Right atrium auricular region (tissue), 2 donors: ENCODE results near the gene SNN. TPM values are rescaled to one million over a fixed set of nuclear protein-coding genes. Genes with fewer than 3 reads are reported as not detected.
A peak's percentile ranks its signal among the peaks of the same experiment; 100 is the strongest.

Experiments used
- DNase-seq: peaks from one replicate; pipeline ENCODE4 v3.0.0-alpha.2; 2019; ENCODE audit warnings: low spot score
- H3K27ac ChIP-seq, 2 donors: fragments of 200-600 bp; sonication (generic); 1 replicate in 1 of 2; 2 replicates in 1 of 2; pipeline ENCODE4 v1.5.1; 2016 to 2019
- H3K27me3 ChIP-seq, 2 donors: fragments of 200-600 bp; sonication (generic); one replicate each; pipeline versions ENCODE4 v1.5.1 to v1.6.0; 2017 to 2019
- H3K36me3 ChIP-seq: fragments of 200-600 bp; sonication (generic); one replicate; pipeline ENCODE4 v1.5.1; 2016
- H3K4me1 ChIP-seq, 2 donors: fragments of 200-600 bp; sonication (generic); one replicate each; pipeline versions ENCODE4 v1.5.1 to v1.6.0; 2017 to 2019
- H3K4me3 ChIP-seq, 2 donors: fragments of 200-600 bp; sonication (generic); 1 replicate in 1 of 2; 2 replicates in 1 of 2; pipeline ENCODE4 v1.5.1; 2017 to 2019; ENCODE audit warnings: mild to moderate bottlenecking in 1 of 2, moderate library complexity in 1 of 2
- H3K9me3 ChIP-seq, 2 donors: fragments of 200-600 bp; sonication (generic); one replicate each; pipeline ENCODE4 v1.5.1; 2019
- CTCF ChIP-seq, 2 donors: fragments of 200-600 bp; sonication (generic); IDR thresholded peaks; one replicate each; pipeline ENCODE4 v1.5.1; 2019; ENCODE audit warnings: antibody characterized with exemption in 2 of 2
- total RNA-seq, 2 donors: library from RNA; depleted of rRNA; stranded (reverse); fragments of >200 nt; gene quantifications; one replicate each; pipeline ENCODE4 v1.1.0, GENCODE V29; 2016

SNN gene
- total RNA-seq, 2 donors from 2014 or later = 18.9 to 20.0 TPM

- Histone ChIP-seq H3K27me3 (no peaks in the 10 kb centered on the region), H3K4me1 (peaks cover 0 to 18% of the 10 kb centered on the region in 2 donors), H3K27ac (peak overlapping the region; percentile 92 to 97), H3K36me3 (no peaks in the 10 kb centered on the region), H3K9me3 (no peaks in the 10 kb centered on the region), H3K4me3 (no peak overlapping the region)
- no peak for DNase-seq
- peak; percentile 73 to 91 for TF ChIP-seq CTCF (IDR thresholded peaks at IDR 0.05)
Measured at GRCh38 chr16:11640987-11641817, 27.1 kb upstream of the SNN start.

GRCh38 chr16:11642765-11643116, 25.5 kb upstream of the SNN start:
- TF ChIP-seq CTCF (IDR thresholded peaks at IDR 0.05) = no peak
- Histone ChIP-seq H3K27ac (no peak overlapping the region), H3K4me3 (no peak overlapping the region), H3K4me1 (peaks cover 0 to 18% of the 10 kb centered on the region in 2 donors), H3K27me3 (no peaks in the 10 kb centered on the region), H3K36me3 (no peaks in the 10 kb centered on the region), H3K9me3 (no peaks in the 10 kb centered on the region)
- DNase-seq = no peak

- Histone ChIP-seq H3K4me3 (no peak overlapping the region), H3K36me3 (no peaks in the 10 kb centered on the region), H3K27me3 (no peaks in the 10 kb centered on the region), H3K27ac (no peak overlapping the region), H3K9me3 (no peaks in the 10 kb centered on the region), H3K4me1 (no peaks in the 10 kb centered on the region)
- no peak for DNase-seq
- no peak for TF ChIP-seq CTCF (IDR thresholded peaks at IDR 0.05)
Measured at GRCh38 chr16:11649276-11649675, 19.0 kb upstream of the SNN start.

GRCh38 chr16:11650641-11651591, 17.3 kb upstream of the SNN start:
- DNase-seq = no peak
- H3K4me1 ChIP-seq = no peaks in the 10 kb centered on the region
- H3K27ac ChIP-seq = no peak overlapping the region
- no peak for TF ChIP-seq CTCF (IDR thresholded peaks at IDR 0.05)
- H3K27me3 ChIP-seq = no peaks in the 10 kb centered on the region
- H3K4me3 ChIP-seq = no peak overlapping the region
- no peaks in the 10 kb centered on the region for H3K9me3 ChIP-seq
- no peaks in the 10 kb centered on the region for H3K36me3 ChIP-seq

GRCh38 chr16:11651796-11652195, 16.5 kb upstream of the SNN start:
- H3K27ac ChIP-seq = no peak overlapping the region
- no peaks in the 10 kb centered on the region for H3K4me1 ChIP-seq
- H3K9me3 ChIP-seq = no peaks in the 10 kb centered on the region
- no peak for TF ChIP-seq CTCF (IDR thresholded peaks at IDR 0.05)
- H3K4me3 ChIP-seq = no peak overlapping the region
- no peaks in the 10 kb centered on the region for H3K27me3 ChIP-seq
- no peak for DNase-seq
- H3K36me3 ChIP-seq = no peaks in the 10 kb centered on the region
